WTC11 (cell line): ENCODE measurements around the gene SLC13A3.

Experiments used
- CREM ChIP-seq: sonication (generic); formaldehyde crosslinking; IDR thresholded peaks from 2 replicates; pipeline ENCODE4 v1.8.1; 2022; ENCODE audit warnings: mild to moderate bottlenecking, missing genetic modification reagents, moderate library complexity
- FOXP1 ChIP-seq: sonication (generic); formaldehyde crosslinking; IDR thresholded peaks from 2 replicates; pipeline ENCODE4 v1.8.0; 2022; ENCODE audit warnings: missing genetic modification reagents, mild to moderate bottlenecking, moderate library complexity, borderline replicate concordance
- JUN ChIP-seq: sonication (generic); formaldehyde crosslinking; IDR thresholded peaks from 2 replicates; pipeline ENCODE4 v1.8.0; 2023; ENCODE audit warnings: mild to moderate bottlenecking, missing genetic modification reagents
- RELA ChIP-seq: sonication (generic); formaldehyde crosslinking; IDR thresholded peaks from 2 replicates; pipeline ENCODE4 v1.8.1; 2022; ENCODE audit warnings: missing genetic modification reagents, mild to moderate bottlenecking, borderline replicate concordance
- ZBTB21 ChIP-seq: sonication (generic); formaldehyde crosslinking; IDR thresholded peaks from 2 replicates; pipeline ENCODE4 v1.8.1; 2023; ENCODE audit warnings: mild to moderate bottlenecking, missing genetic modification reagents, borderline replicate concordance
- TF ChIP-seq, protein P1 (sequence below): fragments of 200-600 bp; IDR thresholded peaks from 2 replicates; pipeline ENCODE4 v1.8.0; 2022; ENCODE audit warnings: antibody characterized with exemption
- TF ChIP-seq, protein P2 (sequence below): sonication (generic); formaldehyde crosslinking; IDR thresholded peaks from 2 replicates; pipeline ENCODE4 v1.8.0; 2022; ENCODE audit warnings: missing genetic modification reagents
- TF ChIP-seq, protein P3 (sequence below): sonication (generic); formaldehyde crosslinking; IDR thresholded peaks from 2 replicates; pipeline ENCODE4 v1.8.0; 2022; ENCODE audit warnings: mild to moderate bottlenecking, missing genetic modification reagents
- TF ChIP-seq, protein P4 (sequence below): sonication (generic); formaldehyde crosslinking; conservative IDR thresholded peaks from 2 replicates; pipeline ENCODE4 v1.8.1; 2022; ENCODE audit warnings: mild to moderate bottlenecking, missing genetic modification reagents
- TF ChIP-seq, protein P5 (sequence below): sonication (generic); formaldehyde crosslinking; IDR thresholded peaks from 2 replicates; pipeline ENCODE4 v1.8.0; 2023; ENCODE audit warnings: missing genetic modification reagents, mild to moderate bottlenecking, borderline replicate concordance
- TF ChIP-seq, protein P6 (sequence below): fragments of 250-450 bp; sonication (Bioruptor Pico); IDR thresholded peaks from 2 replicates; pipeline ENCODE4 v1.9.0; 2021; ENCODE audit warnings: mild to moderate bottlenecking
- TF ChIP-seq, protein P7 (sequence below): sonication (generic); formaldehyde crosslinking; IDR thresholded peaks from 2 replicates; pipeline ENCODE4 v1.8.0; 2022; ENCODE audit warnings: mild to moderate bottlenecking, missing genetic modification reagents
- TF ChIP-seq, protein P8 (sequence below): sonication (generic); formaldehyde crosslinking; IDR thresholded peaks from 2 replicates; pipeline ENCODE4 v1.8.1; 2022; ENCODE audit warnings: low read depth, missing genetic modification reagents, borderline replicate concordance
- TF ChIP-seq, protein P9 (sequence below): sonication (generic); formaldehyde crosslinking; IDR thresholded peaks from 2 replicates; pipeline ENCODE4 v1.8.1; 2022; ENCODE audit warnings: mild to moderate bottlenecking, moderate library complexity, missing genetic modification reagents

DNA sequence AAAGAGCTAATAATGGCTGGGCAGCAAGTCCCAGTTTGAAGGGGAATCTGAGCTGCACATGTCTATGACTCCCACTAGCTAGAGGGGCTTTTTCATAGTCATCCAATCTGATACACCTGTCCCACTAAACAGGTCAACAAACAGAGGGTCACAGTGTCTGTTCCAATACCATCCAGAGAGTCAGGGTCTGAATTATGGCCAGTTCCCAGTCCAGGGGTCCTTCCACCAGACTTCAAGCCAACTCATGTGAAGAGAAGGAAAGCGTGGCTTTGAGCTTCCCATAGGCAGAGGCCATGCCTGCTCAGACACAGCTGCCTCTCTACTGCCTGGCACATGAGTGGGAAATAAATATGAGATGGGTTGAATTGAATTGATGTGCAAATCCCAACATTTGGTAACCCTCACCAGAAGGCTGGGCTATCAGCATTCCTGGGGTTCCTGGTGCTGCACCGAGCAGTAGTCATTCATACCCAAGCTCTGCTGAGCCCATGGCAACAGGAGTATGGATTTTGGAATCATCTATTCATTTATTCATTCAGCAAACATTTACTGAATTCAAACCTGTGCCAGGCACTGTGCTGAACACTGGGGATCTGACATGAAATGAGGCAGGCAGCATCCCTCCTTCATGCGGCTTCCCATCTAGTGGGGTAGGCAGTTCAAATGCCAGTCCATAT lies 20.7 kb upstream of the SLC13A3 start:
- TF ChIP-seq, protein P1, sequence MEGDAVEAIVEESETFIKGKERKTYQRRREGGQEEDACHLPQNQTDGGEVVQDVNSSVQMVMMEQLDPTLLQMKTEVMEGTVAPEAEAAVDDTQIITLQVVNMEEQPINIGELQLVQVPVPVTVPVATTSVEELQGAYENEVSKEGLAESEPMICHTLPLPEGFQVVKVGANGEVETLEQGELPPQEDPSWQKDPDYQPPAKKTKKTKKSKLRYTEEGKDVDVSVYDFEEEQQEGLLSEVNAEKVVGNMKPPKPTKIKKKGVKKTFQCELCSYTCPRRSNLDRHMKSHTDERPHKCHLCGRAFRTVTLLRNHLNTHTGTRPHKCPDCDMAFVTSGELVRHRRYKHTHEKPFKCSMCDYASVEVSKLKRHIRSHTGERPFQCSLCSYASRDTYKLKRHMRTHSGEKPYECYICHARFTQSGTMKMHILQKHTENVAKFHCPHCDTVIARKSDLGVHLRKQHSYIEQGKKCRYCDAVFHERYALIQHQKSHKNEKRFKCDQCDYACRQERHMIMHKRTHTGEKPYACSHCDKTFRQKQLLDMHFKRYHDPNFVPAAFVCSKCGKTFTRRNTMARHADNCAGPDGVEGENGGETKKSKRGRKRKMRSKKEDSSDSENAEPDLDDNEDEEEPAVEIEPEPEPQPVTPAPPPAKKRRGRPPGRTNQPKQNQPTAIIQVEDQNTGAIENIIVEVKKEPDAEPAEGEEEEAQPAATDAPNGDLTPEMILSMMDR = no peak
- TF ChIP-seq, protein P2, sequence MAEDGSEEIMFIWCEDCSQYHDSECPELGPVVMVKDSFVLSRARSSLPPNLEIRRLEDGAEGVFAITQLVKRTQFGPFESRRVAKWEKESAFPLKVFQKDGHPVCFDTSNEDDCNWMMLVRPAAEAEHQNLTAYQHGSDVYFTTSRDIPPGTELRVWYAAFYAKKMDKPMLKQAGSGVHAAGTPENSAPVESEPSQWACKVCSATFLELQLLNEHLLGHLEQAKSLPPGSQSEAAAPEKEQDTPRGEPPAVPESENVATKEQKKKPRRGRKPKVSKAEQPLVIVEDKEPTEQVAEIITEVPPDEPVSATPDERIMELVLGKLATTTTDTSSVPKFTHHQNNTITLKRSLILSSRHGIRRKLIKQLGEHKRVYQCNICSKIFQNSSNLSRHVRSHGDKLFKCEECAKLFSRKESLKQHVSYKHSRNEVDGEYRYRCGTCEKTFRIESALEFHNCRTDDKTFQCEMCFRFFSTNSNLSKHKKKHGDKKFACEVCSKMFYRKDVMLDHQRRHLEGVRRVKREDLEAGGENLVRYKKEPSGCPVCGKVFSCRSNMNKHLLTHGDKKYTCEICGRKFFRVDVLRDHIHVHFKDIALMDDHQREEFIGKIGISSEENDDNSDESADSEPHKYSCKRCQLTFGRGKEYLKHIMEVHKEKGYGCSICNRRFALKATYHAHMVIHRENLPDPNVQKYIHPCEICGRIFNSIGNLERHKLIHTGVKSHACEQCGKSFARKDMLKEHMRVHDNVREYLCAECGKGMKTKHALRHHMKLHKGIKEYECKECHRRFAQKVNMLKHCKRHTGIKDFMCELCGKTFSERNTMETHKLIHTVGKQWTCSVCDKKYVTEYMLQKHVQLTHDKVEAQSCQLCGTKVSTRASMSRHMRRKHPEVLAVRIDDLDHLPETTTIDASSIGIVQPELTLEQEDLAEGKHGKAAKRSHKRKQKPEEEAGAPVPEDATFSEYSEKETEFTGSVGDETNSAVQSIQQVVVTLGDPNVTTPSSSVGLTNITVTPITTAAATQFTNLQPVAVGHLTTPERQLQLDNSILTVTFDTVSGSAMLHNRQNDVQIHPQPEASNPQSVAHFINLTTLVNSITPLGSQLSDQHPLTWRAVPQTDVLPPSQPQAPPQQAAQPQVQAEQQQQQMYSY (CRISPR knock-in tag) = no peak
- TF ChIP-seq, protein P3, sequence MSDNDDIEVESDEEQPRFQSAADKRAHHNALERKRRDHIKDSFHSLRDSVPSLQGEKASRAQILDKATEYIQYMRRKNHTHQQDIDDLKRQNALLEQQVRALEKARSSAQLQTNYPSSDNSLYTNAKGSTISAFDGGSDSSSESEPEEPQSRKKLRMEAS (CRISPR knock-in tag) = no peak
- no peak for TF ChIP-seq CREM (CRISPR knock-in tag)
- no peak for TF ChIP-seq ZBTB21 (CRISPR knock-in tag)
- no peak for TF ChIP-seq RELA (CRISPR knock-in tag)
- TF ChIP-seq, protein P4, sequence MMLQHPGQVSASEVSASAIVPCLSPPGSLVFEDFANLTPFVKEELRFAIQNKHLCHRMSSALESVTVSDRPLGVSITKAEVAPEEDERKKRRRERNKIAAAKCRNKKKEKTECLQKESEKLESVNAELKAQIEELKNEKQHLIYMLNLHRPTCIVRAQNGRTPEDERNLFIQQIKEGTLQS (CRISPR knock-in tag) = no peak
- TF ChIP-seq, protein P5, sequence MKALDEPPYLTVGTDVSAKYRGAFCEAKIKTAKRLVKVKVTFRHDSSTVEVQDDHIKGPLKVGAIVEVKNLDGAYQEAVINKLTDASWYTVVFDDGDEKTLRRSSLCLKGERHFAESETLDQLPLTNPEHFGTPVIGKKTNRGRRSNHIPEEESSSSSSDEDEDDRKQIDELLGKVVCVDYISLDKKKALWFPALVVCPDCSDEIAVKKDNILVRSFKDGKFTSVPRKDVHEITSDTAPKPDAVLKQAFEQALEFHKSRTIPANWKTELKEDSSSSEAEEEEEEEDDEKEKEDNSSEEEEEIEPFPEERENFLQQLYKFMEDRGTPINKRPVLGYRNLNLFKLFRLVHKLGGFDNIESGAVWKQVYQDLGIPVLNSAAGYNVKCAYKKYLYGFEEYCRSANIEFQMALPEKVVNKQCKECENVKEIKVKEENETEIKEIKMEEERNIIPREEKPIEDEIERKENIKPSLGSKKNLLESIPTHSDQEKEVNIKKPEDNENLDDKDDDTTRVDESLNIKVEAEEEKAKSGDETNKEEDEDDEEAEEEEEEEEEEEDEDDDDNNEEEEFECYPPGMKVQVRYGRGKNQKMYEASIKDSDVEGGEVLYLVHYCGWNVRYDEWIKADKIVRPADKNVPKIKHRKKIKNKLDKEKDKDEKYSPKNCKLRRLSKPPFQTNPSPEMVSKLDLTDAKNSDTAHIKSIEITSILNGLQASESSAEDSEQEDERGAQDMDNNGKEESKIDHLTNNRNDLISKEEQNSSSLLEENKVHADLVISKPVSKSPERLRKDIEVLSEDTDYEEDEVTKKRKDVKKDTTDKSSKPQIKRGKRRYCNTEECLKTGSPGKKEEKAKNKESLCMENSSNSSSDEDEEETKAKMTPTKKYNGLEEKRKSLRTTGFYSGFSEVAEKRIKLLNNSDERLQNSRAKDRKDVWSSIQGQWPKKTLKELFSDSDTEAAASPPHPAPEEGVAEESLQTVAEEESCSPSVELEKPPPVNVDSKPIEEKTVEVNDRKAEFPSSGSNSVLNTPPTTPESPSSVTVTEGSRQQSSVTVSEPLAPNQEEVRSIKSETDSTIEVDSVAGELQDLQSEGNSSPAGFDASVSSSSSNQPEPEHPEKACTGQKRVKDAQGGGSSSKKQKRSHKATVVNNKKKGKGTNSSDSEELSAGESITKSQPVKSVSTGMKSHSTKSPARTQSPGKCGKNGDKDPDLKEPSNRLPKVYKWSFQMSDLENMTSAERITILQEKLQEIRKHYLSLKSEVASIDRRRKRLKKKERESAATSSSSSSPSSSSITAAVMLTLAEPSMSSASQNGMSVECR (CRISPR knock-in tag) = no peak
- no peak for TF ChIP-seq FOXP1
- no peak for TF ChIP-seq JUN (CRISPR knock-in tag)
- TF ChIP-seq, protein P6, sequence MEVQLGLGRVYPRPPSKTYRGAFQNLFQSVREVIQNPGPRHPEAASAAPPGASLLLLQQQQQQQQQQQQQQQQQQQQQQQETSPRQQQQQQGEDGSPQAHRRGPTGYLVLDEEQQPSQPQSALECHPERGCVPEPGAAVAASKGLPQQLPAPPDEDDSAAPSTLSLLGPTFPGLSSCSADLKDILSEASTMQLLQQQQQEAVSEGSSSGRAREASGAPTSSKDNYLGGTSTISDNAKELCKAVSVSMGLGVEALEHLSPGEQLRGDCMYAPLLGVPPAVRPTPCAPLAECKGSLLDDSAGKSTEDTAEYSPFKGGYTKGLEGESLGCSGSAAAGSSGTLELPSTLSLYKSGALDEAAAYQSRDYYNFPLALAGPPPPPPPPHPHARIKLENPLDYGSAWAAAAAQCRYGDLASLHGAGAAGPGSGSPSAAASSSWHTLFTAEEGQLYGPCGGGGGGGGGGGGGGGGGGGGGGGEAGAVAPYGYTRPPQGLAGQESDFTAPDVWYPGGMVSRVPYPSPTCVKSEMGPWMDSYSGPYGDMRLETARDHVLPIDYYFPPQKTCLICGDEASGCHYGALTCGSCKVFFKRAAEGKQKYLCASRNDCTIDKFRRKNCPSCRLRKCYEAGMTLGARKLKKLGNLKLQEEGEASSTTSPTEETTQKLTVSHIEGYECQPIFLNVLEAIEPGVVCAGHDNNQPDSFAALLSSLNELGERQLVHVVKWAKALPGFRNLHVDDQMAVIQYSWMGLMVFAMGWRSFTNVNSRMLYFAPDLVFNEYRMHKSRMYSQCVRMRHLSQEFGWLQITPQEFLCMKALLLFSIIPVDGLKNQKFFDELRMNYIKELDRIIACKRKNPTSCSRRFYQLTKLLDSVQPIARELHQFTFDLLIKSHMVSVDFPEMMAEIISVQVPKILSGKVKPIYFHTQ (CRISPR knock-in tag) = no peak
- TF ChIP-seq, protein P7, sequence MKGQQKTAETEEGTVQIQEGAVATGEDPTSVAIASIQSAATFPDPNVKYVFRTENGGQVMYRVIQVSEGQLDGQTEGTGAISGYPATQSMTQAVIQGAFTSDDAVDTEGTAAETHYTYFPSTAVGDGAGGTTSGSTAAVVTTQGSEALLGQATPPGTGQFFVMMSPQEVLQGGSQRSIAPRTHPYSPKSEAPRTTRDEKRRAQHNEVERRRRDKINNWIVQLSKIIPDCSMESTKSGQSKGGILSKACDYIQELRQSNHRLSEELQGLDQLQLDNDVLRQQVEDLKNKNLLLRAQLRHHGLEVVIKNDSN = no peak
- TF ChIP-seq, protein P8, sequence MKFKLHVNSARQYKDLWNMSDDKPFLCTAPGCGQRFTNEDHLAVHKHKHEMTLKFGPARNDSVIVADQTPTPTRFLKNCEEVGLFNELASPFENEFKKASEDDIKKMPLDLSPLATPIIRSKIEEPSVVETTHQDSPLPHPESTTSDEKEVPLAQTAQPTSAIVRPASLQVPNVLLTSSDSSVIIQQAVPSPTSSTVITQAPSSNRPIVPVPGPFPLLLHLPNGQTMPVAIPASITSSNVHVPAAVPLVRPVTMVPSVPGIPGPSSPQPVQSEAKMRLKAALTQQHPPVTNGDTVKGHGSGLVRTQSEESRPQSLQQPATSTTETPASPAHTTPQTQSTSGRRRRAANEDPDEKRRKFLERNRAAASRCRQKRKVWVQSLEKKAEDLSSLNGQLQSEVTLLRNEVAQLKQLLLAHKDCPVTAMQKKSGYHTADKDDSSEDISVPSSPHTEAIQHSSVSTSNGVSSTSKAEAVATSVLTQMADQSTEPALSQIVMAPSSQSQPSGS (CRISPR knock-in tag) = no peak
- TF ChIP-seq, protein P9, sequence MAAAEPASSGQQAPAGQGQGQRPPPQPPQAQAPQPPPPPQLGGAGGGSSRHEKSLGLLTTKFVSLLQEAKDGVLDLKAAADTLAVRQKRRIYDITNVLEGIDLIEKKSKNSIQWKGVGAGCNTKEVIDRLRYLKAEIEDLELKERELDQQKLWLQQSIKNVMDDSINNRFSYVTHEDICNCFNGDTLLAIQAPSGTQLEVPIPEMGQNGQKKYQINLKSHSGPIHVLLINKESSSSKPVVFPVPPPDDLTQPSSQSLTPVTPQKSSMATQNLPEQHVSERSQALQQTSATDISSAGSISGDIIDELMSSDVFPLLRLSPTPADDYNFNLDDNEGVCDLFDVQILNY = no peak
